Mucosa of descending colon (tissue), 3 donors: ENCODE measurements around the gene DOK6. TPM values are rescaled to one million over a fixed set of nuclear protein-coding genes. Genes with fewer than 3 reads are reported as not detected.

Source experiments
- ATAC-seq: fragments of 200-7000 bp; cut with Tn5 transposase; one replicate; pipeline ENCODE4 v1.9.1; 2020; ENCODE audit warnings: mild to moderate bottlenecking, moderate library complexity
- DNase-seq, 3 donors: peaks; one replicate each; pipeline ENCODE4 v3.0.0-alpha.2; 2020
- H3K36me3 ChIP-seq: fragments of 200-600 bp; one replicate; pipeline ENCODE4 v1.8.0; 2021; ENCODE audit warnings: low read depth, mild to moderate bottlenecking
- H3K4me1 ChIP-seq: fragments of 200-600 bp; one replicate; pipeline ENCODE4 v1.8.0; 2021; ENCODE audit warnings: low read depth, mild to moderate bottlenecking
- H3K4me3 ChIP-seq: fragments of 200-600 bp; one replicate; pipeline ENCODE4 v1.8.0; 2021; ENCODE audit warnings: mild to moderate bottlenecking
- H3K9me3 ChIP-seq: fragments of 200-600 bp; one replicate; pipeline ENCODE4 v1.8.0; 2021; ENCODE audit warnings: mild to moderate bottlenecking
- intact Hi-C, 2 donors: fragments of 100-400 bp; cut with DNase I in 1 of 2; cut with micrococcal nuclease in 1 of 2; formaldehyde crosslinking; loops; one replicate each; pipeline versions ENCODE4 v1.11.0 to v1.11.1; 2022; cut with DNase I, micrococcal nuclease
- total RNA-seq, 3 donors: library from RNA; stranded (reverse); fragmentation: NEBNext Ultra II Directional in 2 of 3; extraction: Animal tissue kit (Norgen Biotek cat#: 25700) in 2 of 3; gene quantifications; one replicate each; pipeline versions ENCODE4 v1.2.1 to v1.2.4, GENCODE V29; 2021 to 2023
- TF ChIP-seq, protein P1 (sequence below): fragments of 200-600 bp; IDR thresholded peaks from one replicate; pipeline ENCODE4 v1.8.0; 2022; ENCODE audit warnings: antibody characterized with exemption, mild to moderate bottlenecking
- donor health status: DM: no; HTN: no; CAD: no; lungs with moderate emphysema.
- donor health status: DM: no; HTN: no; CAD: no.
- donor health status: DM: no; HTN: yes; CAD: no.

Gene DOK6
- total RNA-seq, 3 donors from 2014 or later = 0.12 to 2.2 (median 0.72) TPM

DNA sequence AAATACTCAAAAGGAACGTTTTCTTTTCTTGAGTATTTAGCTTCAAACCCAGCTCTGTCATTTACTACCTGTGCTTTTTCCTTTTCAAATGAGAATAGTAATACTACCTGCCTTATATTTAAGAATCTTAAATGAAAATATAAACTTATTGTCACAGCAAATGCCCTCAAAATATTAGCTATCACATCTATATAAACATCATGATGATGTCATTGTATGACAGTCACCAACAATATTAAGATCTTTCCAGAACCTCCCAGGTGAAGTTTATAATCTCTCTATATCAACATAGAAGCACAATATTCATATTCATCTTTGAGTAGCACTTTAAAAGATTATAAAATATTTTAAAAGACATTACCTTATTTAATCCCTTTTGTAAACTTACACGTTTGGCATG is 92.2 kb downstream of the DOK6 start:
- ATAC-seq (no peak), DNase-seq (no peak)
- no peaks in the 10 kb centered on the region for H3K9me3 ChIP-seq
- TF ChIP-seq, protein P1, sequence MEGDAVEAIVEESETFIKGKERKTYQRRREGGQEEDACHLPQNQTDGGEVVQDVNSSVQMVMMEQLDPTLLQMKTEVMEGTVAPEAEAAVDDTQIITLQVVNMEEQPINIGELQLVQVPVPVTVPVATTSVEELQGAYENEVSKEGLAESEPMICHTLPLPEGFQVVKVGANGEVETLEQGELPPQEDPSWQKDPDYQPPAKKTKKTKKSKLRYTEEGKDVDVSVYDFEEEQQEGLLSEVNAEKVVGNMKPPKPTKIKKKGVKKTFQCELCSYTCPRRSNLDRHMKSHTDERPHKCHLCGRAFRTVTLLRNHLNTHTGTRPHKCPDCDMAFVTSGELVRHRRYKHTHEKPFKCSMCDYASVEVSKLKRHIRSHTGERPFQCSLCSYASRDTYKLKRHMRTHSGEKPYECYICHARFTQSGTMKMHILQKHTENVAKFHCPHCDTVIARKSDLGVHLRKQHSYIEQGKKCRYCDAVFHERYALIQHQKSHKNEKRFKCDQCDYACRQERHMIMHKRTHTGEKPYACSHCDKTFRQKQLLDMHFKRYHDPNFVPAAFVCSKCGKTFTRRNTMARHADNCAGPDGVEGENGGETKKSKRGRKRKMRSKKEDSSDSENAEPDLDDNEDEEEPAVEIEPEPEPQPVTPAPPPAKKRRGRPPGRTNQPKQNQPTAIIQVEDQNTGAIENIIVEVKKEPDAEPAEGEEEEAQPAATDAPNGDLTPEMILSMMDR = no peak
- H3K36me3 ChIP-seq = no peaks in the 10 kb centered on the region
- no peaks in the 10 kb centered on the region for H3K4me1 ChIP-seq
- intact Hi-C loops = no loop called here
- no peak overlapping the region for H3K4me3 ChIP-seq

DNA sequence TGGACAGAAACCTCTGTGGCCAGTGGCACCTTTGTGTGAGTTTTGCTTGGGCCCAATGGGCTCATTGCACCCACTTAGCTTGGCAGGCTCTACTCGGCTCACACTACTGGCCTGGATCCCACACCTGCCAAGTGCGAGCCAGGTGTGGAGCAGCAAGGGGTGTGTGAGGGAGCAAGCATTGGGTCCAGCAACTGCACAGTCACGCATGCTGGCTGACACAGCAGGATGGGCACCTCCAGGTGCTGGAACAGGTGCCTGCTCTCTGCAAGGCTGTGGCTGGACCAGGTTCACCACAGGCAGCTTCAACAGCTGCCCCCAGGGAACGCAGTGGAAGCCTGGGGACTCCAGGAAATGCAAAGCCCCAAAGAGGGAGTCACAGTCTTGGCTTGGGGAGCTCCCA is 94.2 kb downstream of the DOK6 start:
- H3K9me3 ChIP-seq = no peaks in the 10 kb centered on the region
- no peak for ATAC-seq
- H3K36me3 ChIP-seq = no peaks in the 10 kb centered on the region
- DNase-seq = no peak
- TF ChIP-seq, protein P1 = no peak
- H3K4me1 ChIP-seq = no peaks in the 10 kb centered on the region
- no peak overlapping the region for H3K4me3 ChIP-seq
- intact Hi-C loops = no loop called here

DNA sequence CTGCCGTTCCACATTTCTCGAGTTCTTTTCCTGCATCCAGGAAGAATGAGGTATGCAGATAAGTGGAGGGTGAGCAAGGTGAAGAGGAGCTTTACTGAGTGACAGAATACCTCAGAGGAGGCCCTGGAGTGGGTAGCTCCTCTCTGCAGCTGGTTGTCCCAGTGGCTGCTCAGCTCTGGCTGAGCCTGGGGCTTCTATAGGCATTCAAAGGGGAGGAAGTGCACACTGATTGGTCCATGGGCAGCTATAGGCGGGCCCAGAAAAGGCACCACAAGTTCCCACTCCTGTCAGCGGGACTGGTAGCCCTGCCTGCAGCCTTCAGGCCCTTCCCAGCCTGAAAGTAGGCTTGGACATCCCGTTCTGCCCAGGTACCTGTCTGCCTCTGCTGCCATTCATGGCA is 94.7 kb downstream of the DOK6 start:
- no peak overlapping the region for H3K4me3 ChIP-seq
- ATAC-seq (no peak), DNase-seq (no peak)
- no peaks in the 10 kb centered on the region for H3K36me3 ChIP-seq
- intact Hi-C loops = no loop called here
- no peaks in the 10 kb centered on the region for H3K9me3 ChIP-seq
- TF ChIP-seq, protein P1 = no peak
- no peaks in the 10 kb centered on the region for H3K4me1 ChIP-seq

DNA sequence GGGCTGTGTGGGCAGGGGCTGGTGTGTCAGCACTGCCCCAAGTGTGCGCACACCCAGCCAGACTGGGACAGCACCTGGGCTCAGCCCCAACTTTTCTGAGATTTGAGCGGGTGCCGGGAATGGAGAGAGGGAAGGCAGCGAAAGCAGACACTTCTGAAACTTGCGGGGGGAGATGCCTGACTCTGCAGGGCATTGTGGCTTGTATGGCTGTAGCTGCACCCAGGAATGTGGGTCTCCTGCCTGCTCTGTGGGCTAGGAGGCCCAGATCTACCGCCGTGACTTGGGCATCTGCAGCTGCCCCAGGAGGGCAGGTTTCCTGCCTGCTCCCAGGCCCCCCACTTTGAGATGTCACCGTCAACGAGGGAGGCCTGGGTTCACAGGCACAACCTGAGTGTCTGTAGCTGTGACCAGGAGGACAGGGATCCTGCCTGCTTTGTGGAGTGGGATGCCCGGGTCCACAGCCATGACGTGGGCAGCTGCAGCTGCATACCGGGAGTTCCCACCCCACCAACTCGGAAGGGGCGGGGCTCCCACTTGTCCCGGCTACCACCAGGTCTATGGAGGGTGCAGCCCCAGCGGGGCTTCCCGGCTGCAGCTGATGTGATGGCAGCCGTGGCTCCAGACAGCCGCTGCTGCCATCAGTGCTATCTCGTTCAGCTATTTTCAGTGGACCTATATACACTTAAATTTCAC is 95.3 kb downstream of the DOK6 start:
- intact Hi-C loops = no loop called here
- no peak for ATAC-seq
- TF ChIP-seq, protein P1 = no peak

DNA sequence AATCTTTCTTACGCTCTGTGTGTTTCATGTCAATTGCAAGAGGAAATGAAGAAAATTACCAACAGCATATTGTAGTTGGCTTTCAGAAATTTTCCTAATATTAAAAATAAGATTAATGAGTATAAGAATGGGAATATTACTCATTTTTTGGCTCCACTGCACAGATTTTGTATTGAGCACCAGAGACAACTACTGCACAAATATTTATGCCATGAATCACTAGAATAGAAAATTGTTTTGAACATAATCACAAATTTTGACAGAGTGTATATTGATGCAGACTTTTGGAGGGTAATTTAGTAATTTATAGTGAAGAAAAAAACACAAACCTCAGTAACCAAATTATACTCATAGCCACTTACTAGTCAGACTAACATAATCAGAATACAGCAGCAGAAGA is 118.3 kb downstream of the DOK6 start:
- Histone ChIP-seq H3K36me3 (no peaks in the 10 kb centered on the region), H3K9me3 (no peaks in the 10 kb centered on the region), H3K4me3 (no peak overlapping the region), H3K4me1 (no peaks in the 10 kb centered on the region)
- DNase-seq = no peak
- TF ChIP-seq, protein P1 = no peak
- ATAC-seq = no peak
- intact Hi-C loops = no loop called here

More for the DNA sequence above, 95.3 kb downstream of the DOK6 start:
- Histone ChIP-seq H3K4me1 (no peaks in the 10 kb centered on the region), H3K36me3 (no peaks in the 10 kb centered on the region), H3K9me3 (no peaks in the 10 kb centered on the region), H3K4me3 (no peak overlapping the region)
- no peak for DNase-seq

DNA sequence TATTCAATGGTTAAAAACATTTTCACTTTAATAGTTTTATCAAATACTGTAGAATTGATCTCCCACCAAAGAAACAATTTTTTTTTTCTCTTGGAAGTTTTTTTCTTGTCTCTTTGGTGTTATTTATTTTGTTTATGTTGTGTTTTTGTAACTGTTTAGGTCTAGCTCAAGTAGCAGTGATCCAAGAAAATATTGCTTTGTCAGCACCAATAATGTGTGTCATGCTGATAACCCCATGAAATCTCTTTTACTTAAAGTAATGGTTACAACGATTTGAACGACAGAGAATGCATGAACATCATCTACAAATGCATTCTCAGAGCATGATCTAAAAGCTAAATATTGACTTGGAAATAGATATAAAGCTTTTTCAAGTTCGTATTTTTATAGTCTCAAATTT is 122.9 kb downstream of the DOK6 start:
- Histone ChIP-seq H3K9me3 (no peaks in the 10 kb centered on the region), H3K36me3 (no peaks in the 10 kb centered on the region), H3K4me1 (no peaks in the 10 kb centered on the region), H3K4me3 (no peak overlapping the region)
- TF ChIP-seq, protein P1 = no peak
- DNase-seq = no peak
- ATAC-seq = no peak
- intact Hi-C loops = no loop called here
